Bronchial epithelial cell (primary cell): ENCODE measurements around the gene STRIP2. TPM values are rescaled to one million over a fixed set of nuclear protein-coding genes. Genes with fewer than 3 reads are reported as not detected.

Experiments
- DNase-seq: peaks from one replicate; pipeline ENCODE4 v3.0.0-alpha.2; 2010; ENCODE audit warnings: low read depth
- FAIRE-seq: peaks from 2 replicates; lab custom pipeline; 2011; peaks lifted over from hg19 to GRCh38; lab: Jason Lieb, UNC
- H3K27me3 ChIP-seq: 2 replicates; pipeline ENCODE4 v1.5.1; 2011; ENCODE audit warnings: low read length; ENCODE audit not compliant: control insufficient read depth, insufficient read depth
- H3K36me3 ChIP-seq: 2 replicates; pipeline ENCODE4 v1.5.1; 2011; ENCODE audit warnings: low read length; ENCODE audit not compliant: control insufficient read depth, insufficient read depth
- H3K4me3 ChIP-seq: 2 replicates; pipeline ENCODE4 v1.5.1; 2011; ENCODE audit warnings: mild to moderate bottlenecking, low read depth, low read length, control low read depth
- total RNA-seq: library from RNA; depleted of rRNA; stranded (reverse); fragments of >200 nt; gene quantifications from 2 replicates; pipeline ENCODE4 v1.2.1, GENCODE V29; 2014
- TF ChIP-seq, protein P1 (sequence below): IDR thresholded peaks from 2 replicates; pipeline ENCODE4 v1.5.1; 2011; ENCODE audit warnings: mild to moderate bottlenecking, moderate library complexity, low read length, control low read depth, inconsistent platforms; ENCODE audit not compliant: insufficient read depth, severe bottlenecking

Gene STRIP2, protein sequence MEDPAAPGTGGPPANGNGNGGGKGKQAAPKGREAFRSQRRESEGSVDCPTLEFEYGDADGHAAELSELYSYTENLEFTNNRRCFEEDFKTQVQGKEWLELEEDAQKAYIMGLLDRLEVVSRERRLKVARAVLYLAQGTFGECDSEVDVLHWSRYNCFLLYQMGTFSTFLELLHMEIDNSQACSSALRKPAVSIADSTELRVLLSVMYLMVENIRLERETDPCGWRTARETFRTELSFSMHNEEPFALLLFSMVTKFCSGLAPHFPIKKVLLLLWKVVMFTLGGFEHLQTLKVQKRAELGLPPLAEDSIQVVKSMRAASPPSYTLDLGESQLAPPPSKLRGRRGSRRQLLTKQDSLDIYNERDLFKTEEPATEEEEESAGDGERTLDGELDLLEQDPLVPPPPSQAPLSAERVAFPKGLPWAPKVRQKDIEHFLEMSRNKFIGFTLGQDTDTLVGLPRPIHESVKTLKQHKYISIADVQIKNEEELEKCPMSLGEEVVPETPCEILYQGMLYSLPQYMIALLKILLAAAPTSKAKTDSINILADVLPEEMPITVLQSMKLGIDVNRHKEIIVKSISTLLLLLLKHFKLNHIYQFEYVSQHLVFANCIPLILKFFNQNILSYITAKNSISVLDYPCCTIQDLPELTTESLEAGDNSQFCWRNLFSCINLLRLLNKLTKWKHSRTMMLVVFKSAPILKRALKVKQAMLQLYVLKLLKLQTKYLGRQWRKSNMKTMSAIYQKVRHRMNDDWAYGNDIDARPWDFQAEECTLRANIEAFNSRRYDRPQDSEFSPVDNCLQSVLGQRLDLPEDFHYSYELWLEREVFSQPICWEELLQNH
- 5.2 and 6.8 TPM in 2 replicates for total RNA-seq

DNA sequence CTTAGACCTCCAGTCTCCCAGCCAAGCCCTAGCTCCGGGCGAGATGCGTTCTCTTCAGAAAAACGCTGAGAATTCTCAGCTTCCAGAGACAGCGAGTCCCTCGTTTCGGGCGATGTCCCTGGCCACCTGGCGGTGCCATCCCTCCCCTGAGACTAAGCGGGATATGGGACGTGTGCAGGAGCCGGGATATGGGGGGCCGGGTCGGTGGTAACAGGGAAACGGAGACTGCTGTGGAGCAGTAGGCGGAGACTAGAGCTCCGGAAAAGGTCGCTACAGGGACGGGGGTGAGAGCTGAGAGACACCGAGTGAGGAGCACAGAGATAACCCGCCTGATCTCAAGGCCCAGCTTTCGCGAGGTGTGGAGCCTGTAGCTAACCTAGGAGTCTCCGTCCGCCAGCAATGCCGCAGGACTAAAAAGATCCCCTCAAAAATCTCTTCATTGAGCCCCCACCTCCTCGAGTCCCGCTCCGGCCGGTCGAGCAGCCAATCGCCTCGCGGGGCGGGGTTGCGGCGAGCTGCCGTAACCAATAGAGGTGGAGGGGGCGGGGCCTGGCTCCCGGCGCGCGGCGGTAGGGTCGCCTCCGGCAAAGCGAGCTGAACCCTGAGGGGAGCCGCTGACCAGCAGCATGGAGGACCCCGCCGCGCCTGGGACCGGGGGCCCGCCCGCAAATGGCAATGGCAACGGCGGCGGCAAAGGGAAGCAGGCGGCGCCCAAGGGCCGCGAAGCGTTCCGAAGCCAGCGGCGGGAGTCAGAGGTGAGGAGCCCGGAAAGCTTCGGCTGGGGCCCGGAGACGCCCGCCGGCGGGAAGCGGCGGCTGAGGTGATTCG is at the start of gene STRIP2:
TSS of gene STRIP2 (plus strand) at position 586 of the 828 bp plus-strand sequence. CDS start at position 627, 41 bp downstream.
- Histone ChIP-seq H3K27me3 (no peaks in the 10 kb centered on the region), H3K36me3 (no peaks in the 10 kb centered on the region), H3K4me3 (peak within 1 kb of the TSS; percentile 64)
- no peak for FAIRE-seq
- peak; percentile 62 for DNase-seq
- TF ChIP-seq, protein P1, sequence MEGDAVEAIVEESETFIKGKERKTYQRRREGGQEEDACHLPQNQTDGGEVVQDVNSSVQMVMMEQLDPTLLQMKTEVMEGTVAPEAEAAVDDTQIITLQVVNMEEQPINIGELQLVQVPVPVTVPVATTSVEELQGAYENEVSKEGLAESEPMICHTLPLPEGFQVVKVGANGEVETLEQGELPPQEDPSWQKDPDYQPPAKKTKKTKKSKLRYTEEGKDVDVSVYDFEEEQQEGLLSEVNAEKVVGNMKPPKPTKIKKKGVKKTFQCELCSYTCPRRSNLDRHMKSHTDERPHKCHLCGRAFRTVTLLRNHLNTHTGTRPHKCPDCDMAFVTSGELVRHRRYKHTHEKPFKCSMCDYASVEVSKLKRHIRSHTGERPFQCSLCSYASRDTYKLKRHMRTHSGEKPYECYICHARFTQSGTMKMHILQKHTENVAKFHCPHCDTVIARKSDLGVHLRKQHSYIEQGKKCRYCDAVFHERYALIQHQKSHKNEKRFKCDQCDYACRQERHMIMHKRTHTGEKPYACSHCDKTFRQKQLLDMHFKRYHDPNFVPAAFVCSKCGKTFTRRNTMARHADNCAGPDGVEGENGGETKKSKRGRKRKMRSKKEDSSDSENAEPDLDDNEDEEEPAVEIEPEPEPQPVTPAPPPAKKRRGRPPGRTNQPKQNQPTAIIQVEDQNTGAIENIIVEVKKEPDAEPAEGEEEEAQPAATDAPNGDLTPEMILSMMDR = no peak

DNA sequence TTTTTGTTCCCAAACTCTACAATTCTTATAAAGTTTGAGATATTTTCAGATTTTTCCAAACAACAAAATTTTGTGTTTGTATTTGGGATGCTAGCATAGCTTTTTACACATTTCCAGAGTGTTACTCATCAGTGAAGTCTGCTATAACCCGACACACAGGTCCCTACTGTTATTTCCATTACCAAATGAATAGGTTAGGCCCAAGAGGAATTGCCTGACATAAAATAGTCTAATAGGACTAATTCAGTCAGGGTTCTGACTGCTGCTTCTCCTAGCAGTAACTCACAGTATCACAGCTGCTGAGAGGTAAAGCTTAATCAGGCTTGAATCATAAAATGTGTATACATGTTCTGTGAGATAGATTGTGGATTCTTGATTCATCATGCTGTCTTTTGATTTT is 49.1 kb upstream of the STRIP2 start:
- DNase-seq = no peak
- Histone ChIP-seq H3K27me3 (no peaks in the 10 kb centered on the region), H3K36me3 (no peaks in the 10 kb centered on the region), H3K4me3 (no peak overlapping the region)
- TF ChIP-seq, protein P1 = no peak
- FAIRE-seq = no peak

DNA sequence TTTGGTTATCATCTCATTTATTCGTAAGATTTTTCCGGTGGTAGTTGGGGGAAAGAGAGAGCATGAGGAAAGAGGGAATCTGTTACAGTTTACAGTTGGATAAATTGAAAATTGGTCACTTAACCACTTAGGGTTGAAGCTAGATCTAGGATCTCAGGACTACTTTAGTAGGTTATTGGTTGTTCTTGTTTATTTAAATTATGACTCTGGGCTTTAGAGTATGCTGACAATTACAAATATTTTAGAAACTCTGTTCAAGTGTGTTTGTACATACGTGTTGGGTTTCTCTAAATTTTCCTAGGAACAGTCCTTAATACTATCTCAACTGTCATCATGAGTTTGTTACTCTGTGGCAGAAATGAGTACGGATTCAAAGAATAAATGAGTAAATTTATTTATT is 48.6 kb upstream of the STRIP2 start:
- H3K4me3 ChIP-seq = no peak overlapping the region
- DNase-seq (no peak), FAIRE-seq (no peak)
- TF ChIP-seq, protein P1 = no peak
- H3K36me3 ChIP-seq = no peaks in the 10 kb centered on the region
- no peaks in the 10 kb centered on the region for H3K27me3 ChIP-seq

DNA sequence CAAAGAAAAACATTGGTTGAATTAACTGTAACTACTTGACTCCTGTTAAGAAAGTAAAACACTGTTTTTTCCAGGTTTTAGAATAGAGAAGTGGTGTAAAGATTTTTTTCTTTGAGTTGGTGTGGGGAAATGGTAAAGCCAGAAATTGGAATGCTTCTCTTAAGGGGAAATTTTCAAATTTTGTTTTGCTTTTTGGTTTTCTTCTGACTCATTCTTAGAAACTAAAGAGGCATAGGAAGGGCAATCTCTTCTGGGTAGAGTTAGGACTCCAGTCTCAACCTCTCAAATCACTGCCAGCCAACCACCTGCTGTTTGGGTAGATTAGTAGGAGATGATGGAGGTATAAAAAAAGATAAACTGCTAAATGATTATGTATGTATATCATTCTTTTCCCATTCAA is 47.7 kb upstream of the STRIP2 start:
- Histone ChIP-seq H3K27me3 (no peaks in the 10 kb centered on the region), H3K4me3 (no peak overlapping the region), H3K36me3 (no peaks in the 10 kb centered on the region)
- TF ChIP-seq, protein P1 = no peak
- DNase-seq = no peak
- FAIRE-seq = no peak

DNA sequence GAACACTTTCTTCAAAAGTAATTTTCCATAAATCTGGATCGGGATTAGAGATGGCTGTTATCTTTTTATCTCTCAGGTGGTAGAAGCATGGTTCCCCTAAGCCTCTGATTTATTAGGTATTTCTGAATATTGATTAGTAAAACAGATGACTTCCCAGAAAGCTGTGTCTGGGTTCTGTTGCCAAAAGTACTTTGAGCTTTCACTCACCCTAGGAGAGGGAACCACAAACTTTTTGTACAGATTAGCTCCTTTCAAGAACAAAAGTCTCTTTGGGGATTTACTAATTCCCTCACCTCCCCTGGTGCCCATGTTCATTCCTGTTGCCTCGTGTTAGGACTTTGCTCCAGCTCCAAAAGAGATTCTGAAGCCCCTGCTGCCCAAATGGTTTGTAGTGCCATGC is 46.7 kb upstream of the STRIP2 start:
- no peak for FAIRE-seq
- Histone ChIP-seq H3K27me3 (no peaks in the 10 kb centered on the region), H3K36me3 (no peaks in the 10 kb centered on the region), H3K4me3 (no peak overlapping the region)
- no peak for DNase-seq
- TF ChIP-seq, protein P1 = no peak
